HCEC 1CT (cell line): ENCODE results near the gene RPS15.

Experiments used
- DNase-seq: peaks from one replicate; pipeline ENCODE4 v3.0.0-alpha.2; 2017

The RPS15 gene

DNA sequence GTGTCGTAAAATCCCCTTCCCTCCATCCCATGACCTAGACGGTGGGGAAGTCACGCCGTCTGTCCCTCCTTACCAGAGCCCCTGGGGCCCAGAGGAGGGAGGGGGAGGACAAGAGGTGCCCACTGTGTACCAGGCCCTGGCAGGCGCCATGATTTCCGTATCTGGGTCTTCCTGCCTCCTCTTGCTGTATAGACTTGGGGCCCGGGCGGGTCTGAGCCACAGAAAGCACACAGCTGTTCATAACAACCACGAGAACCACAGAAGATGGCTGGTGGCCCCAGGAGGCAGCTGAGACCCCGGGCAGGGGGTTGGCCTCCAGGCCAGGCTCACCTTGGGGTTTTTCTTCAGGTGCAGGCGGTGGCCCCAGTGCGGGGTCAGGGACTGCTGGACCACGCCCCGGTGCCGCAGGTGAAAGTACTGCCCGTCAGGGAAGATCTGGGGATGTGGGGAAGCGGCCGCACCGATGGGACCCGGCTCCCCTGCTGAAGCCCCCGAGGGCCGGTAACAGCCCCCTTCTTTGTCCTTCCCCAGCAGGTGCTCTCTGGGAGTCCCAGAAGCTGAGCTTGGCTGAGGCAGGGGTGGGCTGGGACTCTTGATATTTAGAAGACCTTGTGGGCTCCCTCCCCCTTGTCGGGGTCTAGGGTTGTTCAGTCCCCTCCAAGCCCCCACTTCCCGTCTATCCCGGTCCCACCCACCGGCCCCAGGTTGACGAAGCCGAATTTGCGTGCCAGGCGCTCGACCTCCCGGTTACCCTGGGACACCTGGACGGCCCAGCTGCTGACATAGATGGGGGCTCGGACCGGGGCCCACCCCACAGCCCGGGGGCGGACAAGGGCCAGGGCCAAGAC, 51.5 kb downstream of the RPS15 start:
- DNase-seq: no peak
